A549 treated with CORT108297 at 1 μM for 4 hours (cell line): ENCODE results near the gene ARGLU1. TPM values are rescaled to one million over a fixed set of nuclear protein-coding genes. Genes with fewer than 3 reads are reported as not detected.

Experiments
- total RNA-seq: library from RNA; stranded (reverse); fragments of 200-300 nt; extraction: Qiagen RNA extraction; gene quantifications from 5 replicates; pipeline ENCODE4 v1.2.3, GENCODE V29; 2022

The ARGLU1 gene
- total RNA-seq: 32.0 to 45.1 TPM (median 34.4 TPM) in 5 replicates

GRCh38 chr13:106567474-106568298 is at the start of gene ARGLU1:
TSS of gene ARGLU1 (minus strand) at chr13:106568137. CDS start at chr13:106567919, 218 bp downstream.

GRCh38 chr13:106535552-106536243 is 32.2 kb downstream of the ARGLU1 start, which contains the start of gene EFNB2:
TSS of gene EFNB2 (minus strand) at chr13:106535662. CDS start at chr13:106534964, 698 bp downstream.

Other genes with a start within 250 kb of the ARGLU1 start
- gene EFNB2, start 32.5 kb downstream of the ARGLU1 start, total RNA-seq: 2.9 to 3.2 TPM (median 3.0 TPM) in 5 replicates